Suprapubic skin (tissue), 4 donors: Measurements from ENCODE around the gene NAIF1. TPM values are rescaled to one million over a fixed set of nuclear protein-coding genes. Genes with fewer than 3 reads are reported as not detected.
"Not testable (repeated sequence)": the region's sequence is repeated elsewhere in the genome, so short reads cannot be mapped to it uniquely, and the experiment has no call there.

Source experiments
- DNase-seq, 2 donors: peaks; one replicate each; pipeline ENCODE4 v3.0.0-alpha.2; 2019; ENCODE audit warnings: low spot score in 2 of 2
- H3K27ac ChIP-seq: fragments of 200-600 bp; sonication (generic); one replicate; pipeline ENCODE4 v1.5.1; 2019
- H3K27me3 ChIP-seq: fragments of 200-600 bp; sonication (generic); one replicate; pipeline ENCODE4 v1.5.1; 2019
- H3K36me3 ChIP-seq: fragments of 200-600 bp; sonication (generic); one replicate; pipeline ENCODE4 v1.5.1; 2019
- H3K4me1 ChIP-seq: fragments of 200-600 bp; sonication (generic); one replicate; pipeline ENCODE4 v1.5.1; 2019
- H3K4me3 ChIP-seq: fragments of 200-600 bp; sonication (generic); one replicate; pipeline ENCODE4 v1.5.1; 2019; ENCODE audit warnings: mild to moderate bottlenecking
- H3K9me3 ChIP-seq: fragments of 200-600 bp; sonication (generic); one replicate; pipeline ENCODE4 v1.5.1; 2019
- CTCF ChIP-seq, 2 donors: fragments of 200-600 bp in 1 of 2; fragments of 450-650 bp in 1 of 2; sonication (generic) in 1 of 2; IDR thresholded peaks; one replicate each; pipeline ENCODE4 v1.5.1; 2016 to 2019; ENCODE audit warnings: antibody characterized with exemption in 2 of 2, mild to moderate bottlenecking in 1 of 2, moderate library complexity in 1 of 2
- EP300 ChIP-seq: sonication (generic); formaldehyde crosslinking; IDR thresholded peaks from one replicate; pipeline ENCODE4 v1.6.1; 2017; ENCODE audit warnings: antibody characterized with exemption
- POLR2A ChIP-seq, 2 donors: fragments of 450-650 bp; IDR thresholded peaks; one replicate each; pipeline ENCODE4 v1.6.1; 2017; ENCODE audit warnings: antibody characterized with exemption in 2 of 2, mild to moderate bottlenecking in 2 of 2, moderate library complexity in 2 of 2
- POLR2AphosphoS5 ChIP-seq, 3 donors: sonication (generic); formaldehyde crosslinking; IDR thresholded peaks; one replicate each; pipeline ENCODE4 v1.6.1; 2017; ENCODE audit warnings: antibody characterized with exemption in 3 of 3
- WGBS: methylation state at CpG from one replicate; pipeline ENCODE4 v1.1.5; 2018; 5-methylcytosine and 5-hydroxymethylcytosine counted together
- total RNA-seq, 4 donors: library from RNA; depleted of rRNA; stranded (reverse); fragments of >200 nt; gene quantifications; one replicate each; pipeline ENCODE4 v1.1.0, GENCODE V29; 2016

NAIF1 gene
- total RNA-seq, 4 donors from 2014 or later, result 9.6 to 14.7 (median 12.6) TPM

GRCh38 chr9:128077847-128078503 is 10.9 kb upstream of the NAIF1 start:
- H3K36me3 ChIP-seq, result no peaks in the 10 kb centered on the region
- peak overlapping the region; percentile 33 for H3K27ac ChIP-seq
- H3K9me3 ChIP-seq, result no peaks in the 10 kb centered on the region
- no peak overlapping the region for H3K4me3 ChIP-seq
- no peak for DNase-seq
- 92% methylated on average over 7 of the region's 7 CpGs for WGBS
- H3K27me3 ChIP-seq, result no peaks in the 10 kb centered on the region
- TF ChIP-seq POLR2A (IDR thresholded peaks at IDR 0.05) (no peak), POLR2AphosphoS5 (IDR thresholded peaks at IDR 0.05) (no peak), EP300 (no peak)
- H3K4me1 ChIP-seq, result peaks cover 67% of the 10 kb centered on the region

- no peaks in the 10 kb centered on the region for H3K27me3 ChIP-seq
- DNase-seq, result no peak
- no peaks in the 10 kb centered on the region for H3K9me3 ChIP-seq
- WGBS, result 65% methylated on average over 7 of the region's 7 CpGs
- H3K4me3 ChIP-seq, result no peak overlapping the region
- no peaks in the 10 kb centered on the region for H3K36me3 ChIP-seq
- H3K27ac ChIP-seq, result peak overlapping the region; percentile 84
- peaks cover 71% of the 10 kb centered on the region for H3K4me1 ChIP-seq
- TF ChIP-seq POLR2AphosphoS5 (IDR thresholded peaks at IDR 0.05) (no peak), EP300 (no peak), POLR2A (IDR thresholded peaks at IDR 0.05) (no peak), CTCF (IDR thresholded peaks at IDR 0.05) (no peak)
Observed at GRCh38 chr9:128073253-128073886, 6.2 kb upstream of the NAIF1 start.

GRCh38 chr9:128072144-128073021 is 5.3 kb upstream of the NAIF1 start:
- TF ChIP-seq POLR2AphosphoS5 (IDR thresholded peaks at IDR 0.05) (no peak), POLR2A (IDR thresholded peaks at IDR 0.05) (no peak), EP300 (no peak), CTCF (IDR thresholded peaks at IDR 0.05) (no peak)
- Histone ChIP-seq H3K27ac (peak overlapping the region; percentile 84), H3K4me3 (peak overlapping the region; percentile 8), H3K36me3 (no peaks in the 10 kb centered on the region), H3K4me1 (peaks cover 61% of the 10 kb centered on the region), H3K9me3 (no peaks in the 10 kb centered on the region), H3K27me3 (no peaks in the 10 kb centered on the region)
- WGBS, result 11% methylated on average over 5 of the region's 5 CpGs
- DNase-seq, result peak; percentile 93 to 94

GRCh38 chr9:128071475-128071874 is 4.4 kb upstream of the NAIF1 start:
- peaks cover 64% of the 10 kb centered on the region for H3K4me1 ChIP-seq
- not testable (repeated sequence) for H3K9me3 ChIP-seq, H3K27me3 ChIP-seq, DNase-seq, H3K36me3 ChIP-seq
- 86% methylated on average over 12 of the region's 12 CpGs for WGBS
- H3K4me3 ChIP-seq, result peak overlapping the region; percentile 8
- peak overlapping the region; percentile 84 for H3K27ac ChIP-seq

GRCh38 chr9:128070874-128071273 is 3.8 kb upstream of the NAIF1 start:
- Histone ChIP-seq H3K27ac (peak overlapping the region; percentile 54), H3K36me3 (no peaks in the 10 kb centered on the region), H3K4me3 (peak overlapping the region; percentile 14), H3K27me3 (no peaks in the 10 kb centered on the region), H3K9me3 (no peaks in the 10 kb centered on the region), H3K4me1 (peaks cover 70% of the 10 kb centered on the region)
- WGBS, result 42% methylated on average over 7 of the region's 7 CpGs
- TF ChIP-seq POLR2A (IDR thresholded peaks at IDR 0.05) (no peak), EP300 (no peak), CTCF (IDR thresholded peaks at IDR 0.05) (no peak), POLR2AphosphoS5 (IDR thresholded peaks at IDR 0.05) (no peak)
- DNase-seq, result no peak
